ENCODE data around the gene LATS1. TPM values are rescaled to one million over a fixed set of nuclear protein-coding genes. Genes with fewer than 3 reads are reported as not detected.

LATS1 gene
- polyA plus RNA-seq, 1 donor: 16.6 TPM

GRCh38 chr6:149660028-149660427 is 57.9 kb downstream of the LATS1 start:
- DNase-seq (ENCODE audit: low read depth): no peak

- DNase-seq (ENCODE audit: low read depth): no peak
Observed at GRCh38 chr6:149657441-149657840, 60.5 kb downstream of the LATS1 start.

- DNase-seq (ENCODE audit: low read depth): no peak
Observed at GRCh38 chr6:149651056-149651455, 66.8 kb downstream of the LATS1 start.

- peak; percentile 19 for DNase-seq (ENCODE audit: low read depth)
Observed at GRCh38 chr6:149648148-149649145, 69.5 kb downstream of the LATS1 start, which contains the start of gene KATNA1. Gene KATNA1 (minus strand): TSS chr6:149648714. CDS start chr6:149638547, 10,167 bp downstream.

- DNase-seq (ENCODE audit: low read depth): no peak
Observed at GRCh38 chr6:149646599-149646998, 71.3 kb downstream of the LATS1 start.

GRCh38 chr6:149642829-149643580 is 74.9 kb downstream of the LATS1 start:
- no peak for DNase-seq (ENCODE audit: low read depth)

GRCh38 chr6:149636124-149636523 is 81.8 kb downstream of the LATS1 start:
- no peak for DNase-seq (ENCODE audit: low read depth)

- no peak for DNase-seq (ENCODE audit: low read depth)
Observed at GRCh38 chr6:149634315-149634714, 83.6 kb downstream of the LATS1 start.

- DNase-seq (ENCODE audit: low read depth): no peak
Observed at GRCh38 chr6:149628875-149629510, 88.9 kb downstream of the LATS1 start.

GRCh38 chr6:149627672-149628071 is 90.2 kb downstream of the LATS1 start:
- no peak for DNase-seq (ENCODE audit: low read depth)

GRCh38 chr6:149615805-149616204 is 102.1 kb downstream of the LATS1 start:
- DNase-seq (ENCODE audit: low read depth): no peak

- DNase-seq (ENCODE audit: low read depth): no peak
Observed at GRCh38 chr6:149614337-149614736, 103.6 kb downstream of the LATS1 start.

GRCh38 chr6:149608381-149608982 is 109.4 kb downstream of the LATS1 start:
- no peak for DNase-seq (ENCODE audit: low read depth)

Other genes starting within 250 kb of the LATS1 start
- 0.35 TPM for gene ZC3H12D, start 233.1 kb downstream of the LATS1 start, polyA plus RNA-seq (ENCODE audit: insufficient read length)
- 28.9 TPM for gene PPIL4, start 172.1 kb downstream of the LATS1 start, polyA plus RNA-seq (ENCODE audit: insufficient read length)
- gene GINM1, start 151.7 kb downstream of the LATS1 start, polyA plus RNA-seq (ENCODE audit: insufficient read length): 42.0 TPM
- 23.0 TPM for gene KATNA1, start 69.4 kb downstream of the LATS1 start, polyA plus RNA-seq (ENCODE audit: insufficient read length)
- gene NUP43, start 28.4 kb upstream of the LATS1 start, polyA plus RNA-seq (ENCODE audit: insufficient read length): 23.8 TPM
- gene PCMT1, start 31.6 kb upstream of the LATS1 start, polyA plus RNA-seq (ENCODE audit: insufficient read length): 72.0 TPM
- gene LRP11, start 146.3 kb upstream of the LATS1 start, polyA plus RNA-seq (ENCODE audit: insufficient read length): 19.1 TPM
- gene RAET1E, start 180.0 kb upstream of the LATS1 start, polyA plus RNA-seq (ENCODE audit: insufficient read length): 0.82 TPM
- 0.30 TPM for gene RAET1G, start 205.0 kb upstream of the LATS1 start, polyA plus RNA-seq (ENCODE audit: insufficient read length)
- 0.61 TPM for gene ULBP2, start 223.9 kb upstream of the LATS1 start, polyA plus RNA-seq (ENCODE audit: insufficient read length)
- gene ULBP1, start 245.8 kb upstream of the LATS1 start, polyA plus RNA-seq (ENCODE audit: insufficient read length): 0.28 TPM

All from forelimb muscle (tissue), 1 donor.